T-helper 22 cell (primary cell): ENCODE data around the gene ADD3.
A peak's percentile ranks its signal among the peaks of the same experiment; 100 is the strongest.

Experiments used
- DNase-seq: peaks from one replicate; pipeline ENCODE4 v3.0.0-alpha.2; 2020; ENCODE audit warnings: low read depth

Gene ADD3

GRCh38 chr10:110002801-110003523 lies 4.8 kb upstream of the ADD3 start:
- DNase-seq = no peak

GRCh38 chr10:110003524-110003885 lies 4.3 kb upstream of the ADD3 start:
- DNase-seq = no peak

GRCh38 chr10:110005719-110006118 lies 2.1 kb upstream of the ADD3 start:
- no peak for DNase-seq

- DNase-seq = no peak
Measured at GRCh38 chr10:110006358-110007160, 1.2 kb upstream of the ADD3 start.

- DNase-seq = no peak
Measured at GRCh38 chr10:110007161-110007700, 553 bp upstream of the ADD3 start.

GRCh38 chr10:110008518-110009339 lies 945 bp downstream of the ADD3 start:
- DNase-seq = peak; percentile 27

GRCh38 chr10:110009736-110010475 lies 2.1 kb downstream of the ADD3 start:
- DNase-seq = peak; percentile 56

GRCh38 chr10:110010486-110011378 lies 2.9 kb downstream of the ADD3 start:
- DNase-seq = no peak

- DNase-seq = no peak
Measured at GRCh38 chr10:110011681-110012080, 3.9 kb downstream of the ADD3 start.

- no peak for DNase-seq
Measured at GRCh38 chr10:110013630-110014293, 6.0 kb downstream of the ADD3 start.

GRCh38 chr10:110016039-110016438 lies 8.3 kb downstream of the ADD3 start:
- no peak for DNase-seq

- DNase-seq = no peak
Measured at GRCh38 chr10:110017052-110017451, 9.3 kb downstream of the ADD3 start.

- DNase-seq = no peak
Measured at GRCh38 chr10:110017907-110018306, 10.1 kb downstream of the ADD3 start.

GRCh38 chr10:110020265-110020664 lies 12.5 kb downstream of the ADD3 start:
- no peak for DNase-seq

- DNase-seq = no peak
Measured at GRCh38 chr10:110022716-110023504, 15.1 kb downstream of the ADD3 start.

- no peak for DNase-seq
Measured at GRCh38 chr10:110023785-110024465, 16.1 kb downstream of the ADD3 start.

- no peak for DNase-seq
Measured at GRCh38 chr10:110029450-110029849, 21.7 kb downstream of the ADD3 start.
